ENCODE data around the gene ROR2. TPM values are rescaled to one million over a fixed set of nuclear protein-coding genes. Genes with fewer than 3 reads are reported as not detected.
A peak's percentile ranks its signal among the peaks of the same experiment; 100 is the strongest.

The ROR2 gene
- total and polyA plus RNA-seq, 4 donors = 0.13 to 0.84 (median 0.52) TPM

GRCh38 chr9:91803151-91803940 is 146.7 kb downstream of the ROR2 start:
- 75% methylated on average over 8 of the region's 8 CpGs for WGBS
- DNase-seq (ENCODE audit: low spot score) = no peak
- no peaks in the 10 kb centered on the region for H3K9me3 ChIP-seq (ENCODE audit: control insufficient read depth in 4 of 4, low read length in 3 of 4)
- H3K4me1 ChIP-seq (ENCODE audit: control insufficient read depth in 4 of 4, insufficient read depth in 4 of 4, low read length in 3 of 4) = no peaks in the 10 kb centered on the region
- no peaks in the 10 kb centered on the region for H3K36me3 ChIP-seq (ENCODE audit: control insufficient read depth in 4 of 4, insufficient read depth in 3 of 4, low read depth in 1 of 4, low read length in 3 of 4)
- no peak for TF ChIP-seq EGR1 (IDR thresholded peaks at IDR 0.05; ENCODE audit: low read depth in 2 of 2)
- H3K27ac ChIP-seq (ENCODE audit: low read depth in 1 of 2, low read length in 2 of 2) = no peak overlapping the region
- H3K4me3 ChIP-seq (ENCODE audit: low read depth in 1 of 3, low read length in 3 of 3) = no peak overlapping the region
- no peak overlapping the region for H3K9ac ChIP-seq (ENCODE audit: low read depth in 1 of 2, low read length in 2 of 2)
- H3K27me3 ChIP-seq (ENCODE audit: control insufficient read depth in 4 of 4, insufficient read depth in 4 of 4, low read length in 3 of 4) = peaks cover 0 to 7% (median 0%) of the 10 kb centered on the region in 4 donors

DNA sequence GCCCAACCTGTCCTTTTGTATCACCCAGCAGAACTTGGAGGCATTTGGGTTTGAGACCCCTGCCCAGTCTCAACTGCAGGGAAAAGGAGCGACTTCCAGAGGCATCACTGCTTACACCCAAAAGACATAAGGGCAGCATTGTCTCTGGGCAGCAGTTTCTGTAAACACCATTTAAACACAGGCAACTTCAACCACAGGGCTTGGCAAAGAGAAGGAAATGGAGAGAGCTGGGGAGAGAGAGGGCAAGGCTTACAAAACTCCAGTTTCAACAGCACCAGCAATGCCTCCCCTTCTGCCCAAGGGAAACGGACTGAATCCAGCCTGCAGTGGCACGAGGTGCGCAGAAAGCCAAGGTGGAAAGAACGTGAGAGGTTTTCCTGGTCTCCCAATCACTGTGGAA is 147.6 kb downstream of the ROR2 start:
- Histone ChIP-seq H3K27me3 (ENCODE audit: control insufficient read depth in 4 of 4, insufficient read depth in 4 of 4, low read length in 3 of 4) (peaks cover 0 to 7% (median 0%) of the 10 kb centered on the region in 4 donors), H3K4me1 (ENCODE audit: control insufficient read depth in 4 of 4, insufficient read depth in 4 of 4, low read length in 3 of 4) (no peaks in the 10 kb centered on the region), H3K9me3 (ENCODE audit: control insufficient read depth in 4 of 4, low read length in 3 of 4) (no peaks in the 10 kb centered on the region), H3K36me3 (ENCODE audit: control insufficient read depth in 4 of 4, insufficient read depth in 3 of 4, low read depth in 1 of 4, low read length in 3 of 4) (no peaks in the 10 kb centered on the region), H3K9ac (ENCODE audit: low read depth in 1 of 2, low read length in 2 of 2) (no peak overlapping the region), H3K27ac (ENCODE audit: low read depth in 1 of 2, low read length in 2 of 2) (no peak overlapping the region), H3K4me3 (ENCODE audit: low read depth in 1 of 3, low read length in 3 of 3) (no peak overlapping the region)
- peak; percentile 27 for DNase-seq (ENCODE audit: low spot score)
- no peak for TF ChIP-seq REST (IDR thresholded peaks at IDR 0.05)
- no peak for TF ChIP-seq GABPA (IDR thresholded peaks at IDR 0.05 in 1 of 2, conservative IDR thresholded peaks at IDR 0.05 in 1 of 2)
- TF ChIP-seq SP1 (IDR thresholded peaks at IDR 0.05) = no peak
- no peak for TF ChIP-seq EGR1 (IDR thresholded peaks at IDR 0.05; ENCODE audit: low read depth in 2 of 2)
- no peak for TF ChIP-seq HNF4G (IDR thresholded peaks at IDR 0.05)
- no peak for TF ChIP-seq YY1 (IDR thresholded peaks at IDR 0.05)
- TF ChIP-seq ZBTB33 (IDR thresholded peaks at IDR 0.05) = no peak
- TF ChIP-seq NR2F2 (IDR thresholded peaks at IDR 0.05) = no peak
- no peak for TF ChIP-seq TAF1 (conservative IDR thresholded peaks at IDR 0.05)
- no peak for TF ChIP-seq HNF4A (conservative IDR thresholded peaks at IDR 0.05)
- no peak for TF ChIP-seq JUND (IDR thresholded peaks at IDR 0.05)
- TF ChIP-seq, protein P1, sequence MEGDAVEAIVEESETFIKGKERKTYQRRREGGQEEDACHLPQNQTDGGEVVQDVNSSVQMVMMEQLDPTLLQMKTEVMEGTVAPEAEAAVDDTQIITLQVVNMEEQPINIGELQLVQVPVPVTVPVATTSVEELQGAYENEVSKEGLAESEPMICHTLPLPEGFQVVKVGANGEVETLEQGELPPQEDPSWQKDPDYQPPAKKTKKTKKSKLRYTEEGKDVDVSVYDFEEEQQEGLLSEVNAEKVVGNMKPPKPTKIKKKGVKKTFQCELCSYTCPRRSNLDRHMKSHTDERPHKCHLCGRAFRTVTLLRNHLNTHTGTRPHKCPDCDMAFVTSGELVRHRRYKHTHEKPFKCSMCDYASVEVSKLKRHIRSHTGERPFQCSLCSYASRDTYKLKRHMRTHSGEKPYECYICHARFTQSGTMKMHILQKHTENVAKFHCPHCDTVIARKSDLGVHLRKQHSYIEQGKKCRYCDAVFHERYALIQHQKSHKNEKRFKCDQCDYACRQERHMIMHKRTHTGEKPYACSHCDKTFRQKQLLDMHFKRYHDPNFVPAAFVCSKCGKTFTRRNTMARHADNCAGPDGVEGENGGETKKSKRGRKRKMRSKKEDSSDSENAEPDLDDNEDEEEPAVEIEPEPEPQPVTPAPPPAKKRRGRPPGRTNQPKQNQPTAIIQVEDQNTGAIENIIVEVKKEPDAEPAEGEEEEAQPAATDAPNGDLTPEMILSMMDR (IDR thresholded peaks at IDR 0.05; ENCODE audit: low read depth, low read length, missing input control) = no peak
- TF ChIP-seq, protein P2, sequence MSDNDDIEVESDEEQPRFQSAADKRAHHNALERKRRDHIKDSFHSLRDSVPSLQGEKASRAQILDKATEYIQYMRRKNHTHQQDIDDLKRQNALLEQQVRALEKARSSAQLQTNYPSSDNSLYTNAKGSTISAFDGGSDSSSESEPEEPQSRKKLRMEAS (IDR thresholded peaks at IDR 0.05) = no peak
- TF ChIP-seq RXRA (IDR thresholded peaks at IDR 0.05) = no peak
- 85% methylated on average over 5 of the region's 5 CpGs for WGBS

Measured in liver (tissue), 9 donors.